PC-9 (cell line): ENCODE data around the gene DHRSX. TPM values are rescaled to one million over a fixed set of nuclear protein-coding genes. Genes with fewer than 3 reads are reported as not detected.

Experiments used
- Bru-seq: library from RNA; stranded (reverse); fragments of 400-500 nt; gene quantifications from one replicate; lab custom pipeline; 2021; lab: Mats Ljungman, UMichigan
- BruChase-seq, 2 experiments: library from RNA; stranded (reverse); fragments of 400-500 nt; gene quantifications; one replicate each; lab custom pipeline; 2021; lab: Mats Ljungman, UMichigan
- BruUV-seq: library from RNA; stranded (reverse); fragments of 400-500 nt; replicated peaks from 2 replicates; lab custom pipeline; 2021; lab: Mats Ljungman, UMichigan
- CTCF ChIA-PET: fragments of 300-600 bp; sonication (Branson Sonifier 250); formaldehyde crosslinking; loops from one replicate; lab custom pipeline; 2022; ENCODE audit warnings: antibody characterized with exemption; lab: Charles Lee
- POLR2A ChIA-PET: fragments of 300-600 bp; sonication (Branson Sonifier 250); formaldehyde crosslinking; loops from one replicate; lab custom pipeline; 2022; ENCODE audit warnings: antibody characterized with exemption; ENCODE audit not compliant: unreplicated experiment; lab: Charles Lee
- DNase-seq, 2 experiments: peaks; one replicate each; pipeline versions ENCODE4 v3.0.0 to v3.0.0-alpha.2; 2015 to 2022; ENCODE audit warnings: mixed read lengths in 1 of 2
- H2AFZ ChIP-seq: fragments of 200-600 bp; sonication (generic); 2 replicates; pipeline ENCODE4 v1.8.1; 2017; ENCODE audit warnings: antibody characterized with exemption
- H3F3A ChIP-seq: fragments of 200-600 bp; sonication (generic); 2 replicates; pipeline ENCODE4 v1.8.1; 2017; ENCODE audit warnings: antibody characterized with exemption, mild to moderate bottlenecking, low read depth; ENCODE audit not compliant: insufficient read depth
- H3K27ac ChIP-seq: fragments of 200-600 bp; sonication (generic); 2 replicates; pipeline ENCODE4 v1.6.1; 2016; ENCODE audit warnings: mixed run types
- H3K27me3 ChIP-seq: fragments of 200-600 bp; sonication (generic); 2 replicates; pipeline ENCODE4 v1.6.1; 2016; ENCODE audit warnings: low read depth, mixed run types; ENCODE audit not compliant: insufficient read depth
- H3K36me3 ChIP-seq: fragments of 200-600 bp; sonication (generic); 2 replicates; pipeline ENCODE4 v1.6.1; 2016; ENCODE audit warnings: low read depth, mixed run types
- H3K4me1 ChIP-seq: fragments of 200-600 bp; sonication (generic); replicated peaks from 2 replicates; pipeline ENCODE4 v1.6.1; 2016; ENCODE audit warnings: mixed run types; ENCODE audit not compliant: insufficient read depth
- H3K4me2 ChIP-seq: fragments of 200-600 bp; sonication (generic); 2 replicates; pipeline ENCODE4 v1.6.1; 2017; ENCODE audit warnings: mixed run types
- H3K4me3 ChIP-seq: fragments of 200-600 bp; sonication (generic); 2 replicates; pipeline ENCODE4 v1.6.1; 2016; ENCODE audit warnings: mixed run types
- H3K79me2 ChIP-seq: fragments of 200-600 bp; sonication (generic); 2 replicates; pipeline ENCODE4 v1.6.1; 2017; ENCODE audit warnings: low read depth, mixed run types
- H3K9me2 ChIP-seq: fragments of 200-600 bp; sonication (generic); 2 replicates; pipeline ENCODE4 v1.8.1; 2017; ENCODE audit warnings: mild to moderate bottlenecking; ENCODE audit not compliant: insufficient read depth
- H3K9me3 ChIP-seq: fragments of 200-600 bp; sonication (generic); 2 replicates; pipeline ENCODE4 v1.8.1; 2016; ENCODE audit warnings: low read depth; ENCODE audit not compliant: insufficient read depth
- H4K20me1 ChIP-seq: fragments of 200-600 bp; sonication (generic); 2 replicates; pipeline ENCODE4 v1.8.1; 2017; ENCODE audit not compliant: insufficient read depth
- EZH2 ChIP-seq: fragments of 200-600 bp; sonication (generic); IDR thresholded peaks from 2 replicates; pipeline ENCODE4 v1.8.0; 2017; ENCODE audit warnings: antibody characterized with exemption, low read depth
- intact Hi-C: fragments of 100-400 bp; cut with micrococcal nuclease; formaldehyde crosslinking; loops from one replicate; pipeline ENCODE4 v1.10.0; 2022; ENCODE audit not compliant: unreplicated experiment
- long read RNA-seq: library from polyadenylated mRNA; stranded (forward); transcript quantifications from one replicate; pipeline ENCODE4 v2.0.0, GENCODE V29; 2022
- total RNA-seq: library from RNA; stranded (reverse); gene quantifications from 2 replicates; pipeline ENCODE4 v1.2.3, GENCODE V29; 2021
- TF ChIP-seq, protein P1 (sequence below): fragments of 200-600 bp; sonication (generic); conservative IDR thresholded peaks from 2 replicates; pipeline ENCODE4 v1.6.1; 2017; ENCODE audit warnings: mixed run types, antibody characterized with exemption, mild to moderate bottlenecking, moderate library complexity

DHRSX gene, protein sequence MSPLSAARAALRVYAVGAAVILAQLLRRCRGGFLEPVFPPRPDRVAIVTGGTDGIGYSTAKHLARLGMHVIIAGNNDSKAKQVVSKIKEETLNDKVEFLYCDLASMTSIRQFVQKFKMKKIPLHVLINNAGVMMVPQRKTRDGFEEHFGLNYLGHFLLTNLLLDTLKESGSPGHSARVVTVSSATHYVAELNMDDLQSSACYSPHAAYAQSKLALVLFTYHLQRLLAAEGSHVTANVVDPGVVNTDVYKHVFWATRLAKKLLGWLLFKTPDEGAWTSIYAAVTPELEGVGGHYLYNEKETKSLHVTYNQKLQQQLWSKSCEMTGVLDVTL
- total RNA-seq (13.2 and 15.2 TPM in 2 replicates), Bru-seq, nascent RNA (percentile 46 among the genes with signal in this experiment), BruChase-seq, experiment 1, labeled RNA remaining after a 2-hour chase (percentile 49 among the genes with signal in this experiment), BruChase-seq, experiment 2, labeled RNA remaining after a 6-hour chase (percentile 41 among the genes with signal in this experiment)
- long read RNA-seq, transcript DHRSX-201 (7 exons, 2,571 nt): major isoform, 15 of 27 reads
- long read RNA-seq, partial matches to known transcripts: 0 of 27 reads
- long read RNA-seq, other reads (novel, unspliced or antisense): 12 of 27 reads

DNA sequence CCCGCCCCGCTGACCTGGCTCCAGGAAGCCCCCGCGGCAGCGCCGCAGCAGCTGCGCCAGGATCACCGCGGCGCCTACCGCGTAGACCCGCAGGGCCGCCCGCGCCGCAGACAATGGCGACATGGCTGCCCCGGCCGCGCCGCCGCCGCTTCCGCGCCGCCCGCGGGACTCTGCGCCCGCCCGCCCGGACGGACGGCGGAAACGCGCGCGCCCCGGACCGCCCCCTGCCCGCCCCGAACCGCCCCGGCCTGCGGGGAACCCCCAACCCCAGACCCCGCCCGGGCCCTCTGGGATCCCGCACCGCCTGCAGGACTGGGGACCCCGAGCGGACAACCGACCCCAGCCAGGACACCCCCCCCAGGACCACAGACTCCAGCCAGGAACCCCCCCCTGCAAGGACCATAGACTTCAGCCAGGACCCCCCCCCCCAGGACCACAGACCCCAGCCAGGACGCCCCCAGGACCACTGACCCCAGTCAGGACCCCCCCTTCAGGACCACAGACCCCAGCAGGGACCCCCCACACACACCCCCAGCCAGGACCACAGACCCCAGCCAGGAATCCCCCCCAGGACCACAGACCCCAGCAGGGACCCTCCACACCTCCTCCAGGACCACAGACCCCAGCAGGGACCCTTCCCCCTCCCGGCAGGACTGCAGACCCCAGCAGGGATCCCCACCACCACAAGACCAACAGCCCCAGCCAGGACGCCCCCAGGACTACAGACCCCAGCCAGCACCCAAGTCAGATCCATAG lies at the start of gene DHRSX, which contains the start of gene ZBED1:
Gene DHRSX, minus strand, starts transcription at position 174 of the 756 bp plus-strand sequence. Its CDS starts 51 bp downstream, at position 123.
Gene ZBED1, minus strand, starts transcription at position 174 of the 756 bp plus-strand sequence. CDS start 10,257 bp downstream, outside the sequence.
- Histone ChIP-seq H3K4me3 (peak within 1 kb of the TSS; percentile 71), H4K20me1 (peaks cover 3% of the 10 kb centered on the region; the same call in 1 of the 2 replicates), H3F3A (peaks cover 10% of the 10 kb centered on the region; the same call in 1 of the 2 replicates), H3K27ac (no peak within 1 kb of the TSS), H2AFZ (peak within 1 kb of the TSS; percentile 76), H3K4me2 (peak within 1 kb of the TSS; percentile 67), H3K4me1 (peaks cover 21% of the 10 kb centered on the region), H3K36me3 (no peaks in the 10 kb centered on the region), H3K9me3 (no peaks in the 10 kb centered on the region), H3K79me2 (peaks cover 19% of the 10 kb centered on the region), H3K9me2 (no peaks in the 10 kb centered on the region), H3K27me3 (no peaks in the 10 kb centered on the region)
- intact Hi-C loops: no loop called here
- DNase-seq: peak in 1 of 2 experiments; percentile 9
- ChIA-PET CTCF (no interaction called here), POLR2A (no interaction called here)
- BruUV-seq: no TSS peak
- TF ChIP-seq, protein P1, sequence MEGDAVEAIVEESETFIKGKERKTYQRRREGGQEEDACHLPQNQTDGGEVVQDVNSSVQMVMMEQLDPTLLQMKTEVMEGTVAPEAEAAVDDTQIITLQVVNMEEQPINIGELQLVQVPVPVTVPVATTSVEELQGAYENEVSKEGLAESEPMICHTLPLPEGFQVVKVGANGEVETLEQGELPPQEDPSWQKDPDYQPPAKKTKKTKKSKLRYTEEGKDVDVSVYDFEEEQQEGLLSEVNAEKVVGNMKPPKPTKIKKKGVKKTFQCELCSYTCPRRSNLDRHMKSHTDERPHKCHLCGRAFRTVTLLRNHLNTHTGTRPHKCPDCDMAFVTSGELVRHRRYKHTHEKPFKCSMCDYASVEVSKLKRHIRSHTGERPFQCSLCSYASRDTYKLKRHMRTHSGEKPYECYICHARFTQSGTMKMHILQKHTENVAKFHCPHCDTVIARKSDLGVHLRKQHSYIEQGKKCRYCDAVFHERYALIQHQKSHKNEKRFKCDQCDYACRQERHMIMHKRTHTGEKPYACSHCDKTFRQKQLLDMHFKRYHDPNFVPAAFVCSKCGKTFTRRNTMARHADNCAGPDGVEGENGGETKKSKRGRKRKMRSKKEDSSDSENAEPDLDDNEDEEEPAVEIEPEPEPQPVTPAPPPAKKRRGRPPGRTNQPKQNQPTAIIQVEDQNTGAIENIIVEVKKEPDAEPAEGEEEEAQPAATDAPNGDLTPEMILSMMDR: no peak
- TF ChIP-seq EZH2: no peak

DNA sequence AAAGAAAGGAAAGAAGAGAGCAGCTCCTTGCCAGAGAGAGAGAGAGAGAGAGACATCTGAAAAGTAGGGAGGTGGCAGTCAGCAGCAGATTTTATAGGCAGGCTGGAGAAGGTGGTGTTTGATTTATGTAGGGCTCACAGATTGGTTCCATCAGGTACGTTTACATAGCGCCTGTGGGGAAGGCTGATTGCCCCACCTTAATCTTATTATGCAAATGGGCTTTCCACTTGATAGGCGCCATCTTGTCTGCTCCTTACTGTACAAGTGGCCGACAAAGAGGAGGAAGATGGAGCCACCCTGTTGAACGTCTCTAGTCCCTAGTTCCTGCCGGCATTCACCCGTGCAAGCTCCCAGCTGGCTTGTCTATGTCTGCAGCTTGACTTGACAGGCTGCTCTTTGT lies 49.1 kb upstream of the DHRSX start:
- no peak for TF ChIP-seq EZH2
- no peaks in the 10 kb centered on the region for H3K4me1 ChIP-seq
- intact Hi-C loops: no loop called here
- CTCF ChIA-PET: no interaction called here
- POLR2A ChIA-PET: no interaction called here
- H3K4me2 ChIP-seq: no peak overlapping the region
- peaks cover 34% of the 10 kb centered on the region for H3K27me3 ChIP-seq
- H3K79me2 ChIP-seq: no peaks in the 10 kb centered on the region
- no peak for DNase-seq
- H3F3A ChIP-seq: no peaks in the 10 kb centered on the region
- H3K9me2 ChIP-seq: no peaks in the 10 kb centered on the region
- H4K20me1 ChIP-seq: no peaks in the 10 kb centered on the region
- no peaks in the 10 kb centered on the region for H3K36me3 ChIP-seq
- H3K27ac ChIP-seq: no peak overlapping the region
- H3K4me3 ChIP-seq: no peak overlapping the region
- no TSS peak for BruUV-seq
- no peak overlapping the region for H2AFZ ChIP-seq
- no peaks in the 10 kb centered on the region for H3K9me3 ChIP-seq

DNA sequence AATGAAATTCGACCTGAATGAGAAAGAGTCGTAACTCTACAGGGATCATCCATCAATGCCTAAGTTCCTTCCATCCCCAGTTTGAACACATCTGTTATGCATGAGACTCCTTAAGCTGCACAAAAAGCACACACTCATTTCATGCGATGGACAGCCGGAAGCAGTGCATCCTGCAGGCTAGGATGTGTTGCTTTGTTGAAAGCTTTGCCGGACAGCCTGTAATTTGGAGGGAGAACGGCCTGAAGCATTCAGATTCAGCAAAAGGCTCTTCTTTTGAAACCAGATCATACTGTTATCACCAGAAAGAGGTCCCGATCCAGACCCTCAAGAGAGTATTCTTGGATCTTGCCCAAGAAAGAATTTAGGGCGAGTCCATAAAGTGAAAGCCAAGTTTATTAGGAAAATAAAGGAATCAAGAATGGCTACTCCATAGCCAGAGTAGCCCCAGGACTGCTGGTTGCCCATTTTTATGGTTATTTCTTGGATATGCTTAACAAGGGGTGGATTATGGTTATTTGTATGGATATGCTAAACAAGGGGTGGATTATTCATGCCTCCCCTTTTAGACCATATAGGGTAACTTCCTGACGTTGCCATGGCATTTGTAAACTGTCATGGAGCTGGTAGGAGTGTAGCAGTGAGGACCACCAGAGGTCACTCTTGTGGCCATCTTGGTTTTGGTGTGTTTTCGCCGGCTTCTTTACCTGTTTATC lies 48.1 kb upstream of the DHRSX start:
- CTCF ChIA-PET: no interaction called here
- no peak for DNase-seq
- BruUV-seq: no TSS peak
- no peaks in the 10 kb centered on the region for H3K79me2 ChIP-seq
- no peak overlapping the region for H3K4me3 ChIP-seq
- H3K4me1 ChIP-seq: no peaks in the 10 kb centered on the region
- no peaks in the 10 kb centered on the region for H3K9me2 ChIP-seq
- no peaks in the 10 kb centered on the region for H3K36me3 ChIP-seq
- H3K27ac ChIP-seq: no peak overlapping the region
- peaks cover 25% of the 10 kb centered on the region for H3K27me3 ChIP-seq
- POLR2A ChIA-PET: no interaction called here
- no peak overlapping the region for H2AFZ ChIP-seq
- intact Hi-C loops: no loop called here
- no peaks in the 10 kb centered on the region for H4K20me1 ChIP-seq
- H3K9me3 ChIP-seq: no peaks in the 10 kb centered on the region
- TF ChIP-seq, protein P1: no peak
- no peak for TF ChIP-seq EZH2
- H3K4me2 ChIP-seq: no peak overlapping the region
- no peaks in the 10 kb centered on the region for H3F3A ChIP-seq
